A549 treated with AZD9567 at 1 μM for 4 hours (cell line): ENCODE results near the gene DNAJC27. TPM values are rescaled to one million over a fixed set of nuclear protein-coding genes. Genes with fewer than 3 reads are reported as not detected.

Source experiments
- total RNA-seq: library from RNA; stranded (reverse); fragments of 200-300 nt; extraction: Qiagen RNA extraction; gene quantifications from 5 replicates; pipeline ENCODE4 v1.2.3, GENCODE V29; 2022; ENCODE audit not compliant: insufficient read depth

The DNAJC27 gene
- total RNA-seq, result 1.3 to 2.8 TPM (median 1.9 TPM) in 5 replicates

DNA sequence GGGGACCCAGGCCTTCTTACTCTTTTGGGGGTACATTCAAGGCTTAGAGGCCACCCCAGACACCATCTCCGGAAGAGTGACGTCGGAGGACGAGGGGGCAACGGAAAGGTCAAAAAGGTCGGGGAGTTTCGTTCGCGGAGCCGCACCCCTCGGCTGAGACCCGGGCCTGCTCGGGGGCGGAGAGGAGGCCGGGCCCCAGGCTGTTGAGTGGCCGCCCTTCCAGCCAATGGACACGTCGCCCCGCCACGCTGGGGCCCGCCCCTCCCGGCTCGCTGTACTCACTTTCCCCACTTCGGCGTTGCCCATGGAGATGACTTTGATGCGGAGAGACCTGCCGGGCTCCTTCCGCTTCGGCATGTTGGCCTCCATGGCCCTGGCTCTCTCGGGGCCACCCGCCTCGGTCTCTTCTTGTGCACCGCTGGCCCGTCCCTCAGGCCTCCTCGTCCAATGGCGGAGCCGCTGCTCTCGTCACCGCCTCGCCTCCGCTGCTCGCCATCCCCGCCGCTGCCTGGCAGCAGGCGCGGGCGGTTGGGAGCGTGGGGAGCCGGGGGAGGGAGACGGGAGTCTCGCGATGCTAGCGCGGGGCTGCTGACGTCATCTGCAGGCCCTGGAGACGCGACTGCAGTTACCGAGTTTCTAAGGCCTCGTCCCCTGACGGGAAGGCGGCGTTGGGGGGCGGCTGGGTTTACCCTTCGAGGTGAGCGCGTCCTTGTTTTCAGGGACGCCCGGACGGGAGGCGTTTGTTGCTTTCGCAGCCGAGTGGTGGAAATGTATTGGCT lies at the start of gene DNAJC27:
DNAJC27 (minus strand) TSS at position 420 of the 779 bp plus-strand sequence; CDS start at position 369, 51 bp downstream.

GRCh38 chr2:24920098-24920808 lies 51.5 kb downstream of the DNAJC27 start, which contains the start of gene ADCY3:
Gene ADCY3, minus strand, starts transcription at chr2:24920237. Its CDS starts 1,250 bp downstream, at chr2:24918987.

Other genes with a start within 250 kb of the DNAJC27 start
- 40.6 to 67.9 TPM (median 61.5 TPM) in 5 replicates for gene PTRHD1, start 178.6 kb downstream of the DNAJC27 start, total RNA-seq
- gene CENPO, start 178.5 kb downstream of the DNAJC27 start, total RNA-seq, result 40.5 to 53.0 TPM (median 44.1 TPM) in 5 replicates
- gene ADCY3, start 51.7 kb downstream of the DNAJC27 start, total RNA-seq, result 76.4 to 92.6 TPM (median 83.7 TPM) in 5 replicates
- gene EFR3B, start 70.1 kb upstream of the DNAJC27 start, total RNA-seq, result 8.8 to 10.0 TPM (median 9.7 TPM) in 5 replicates
- gene POMC, start 196.6 kb upstream of the DNAJC27 start, total RNA-seq, result not detected in 5 replicates